H1 (cell line): Measurements from ENCODE around the gene AHR. TPM values are rescaled to one million over a fixed set of nuclear protein-coding genes. Genes with fewer than 3 reads are reported as not detected.
A peak's percentile ranks its signal among the peaks of the same experiment; 100 is the strongest.

Source experiments
- CTCF ChIA-PET: fragments of 300-600 bp; sonication (Branson Sonifier 250); formaldehyde crosslinking; loops from one replicate; lab custom pipeline; 2021; ENCODE audit not compliant: partially characterized antibody; lab: Charles Lee
- POLR2A ChIA-PET: fragments of 300-600 bp; sonication (Branson Sonifier 250); formaldehyde crosslinking; loops from one replicate; lab custom pipeline; 2021; ENCODE audit warnings: inconsistent platforms; ENCODE audit not compliant: partially characterized antibody; lab: Charles Lee
- DNase-seq, 2 experiments: peaks; one replicate each; pipeline versions ENCODE4 v3.0.0 to v3.0.0-alpha.2; 2010 to 2022; ENCODE audit warnings: low spot score in 2 of 2, low read depth in 1 of 2, mixed read lengths in 1 of 2
- FAIRE-seq: peaks from 2 replicates; lab custom pipeline; 2011; peaks lifted over from hg19 to GRCh38; lab: Jason Lieb, UNC
- H2AFZ ChIP-seq: 2 replicates; pipeline ENCODE4 v1.8.1; 2012; ENCODE audit warnings: low read length, inconsistent platforms
- H2AK5ac ChIP-seq: 2 replicates; pipeline ENCODE4 v1.6.1; 2013; ENCODE audit warnings: low read depth, low read length
- H2BK120ac ChIP-seq: replicated peaks from 2 replicates; pipeline ENCODE3; 2013; ENCODE audit warnings: low read depth, low read length, inconsistent platforms
- H2BK12ac ChIP-seq: 2 replicates; pipeline ENCODE4 v1.6.1; 2013; ENCODE audit warnings: low read depth, low read length
- H2BK15ac ChIP-seq: 2 replicates; pipeline ENCODE4 v1.6.1; 2013; ENCODE audit warnings: low read length
- H2BK20ac ChIP-seq: 2 replicates; pipeline ENCODE4 v1.6.1; 2013; ENCODE audit warnings: low read length
- H2BK5ac ChIP-seq: 2 replicates; pipeline ENCODE4 v1.6.1; 2013; ENCODE audit warnings: low read depth, low read length
- H3K14ac ChIP-seq: 2 replicates; pipeline ENCODE4 v1.6.1; 2013; ENCODE audit warnings: inconsistent platforms; ENCODE audit not compliant: insufficient read length
- H3K18ac ChIP-seq: 2 replicates; pipeline ENCODE4 v1.6.1; 2013; ENCODE audit warnings: low read length; ENCODE audit errors: extremely low read depth
- H3K23ac ChIP-seq: 2 replicates; pipeline ENCODE4 v1.6.1; 2013; ENCODE audit warnings: inconsistent platforms; ENCODE audit not compliant: insufficient read length
- H3K23me2 ChIP-seq: 2 replicates; pipeline ENCODE4 v1.6.1; 2013; ENCODE audit warnings: low read depth, low read length
- H3K27ac ChIP-seq: 2 replicates; pipeline ENCODE4 v1.6.1; 2011; ENCODE audit warnings: low read depth, low read length, inconsistent platforms
- H3K27me3 ChIP-seq, 4 experiments: replicated peaks in 1 of 4; 1 replicate in 1 of 4; 2 replicates in 3 of 4; pipeline versions ENCODE4 v1.6.1 to v1.8.1; 2011 to 2013; ENCODE audit warnings: low read length in 3 of 4, mild to moderate bottlenecking in 3 of 4, inconsistent platforms in 2 of 4, mixed read lengths in 2 of 4, moderate library complexity in 1 of 4; ENCODE audit not compliant: control insufficient read depth in 3 of 4, insufficient read depth in 3 of 4; ENCODE audit errors: extremely low read depth in 1 of 4
- H3K36me3 ChIP-seq, 4 experiments: 2 replicates each; pipeline versions ENCODE4 v1.6.1 to v1.8.1; 2011 to 2013; ENCODE audit warnings: mild to moderate bottlenecking in 4 of 4, low read length in 3 of 4, moderate library complexity in 2 of 4, control low read depth in 1 of 4, inconsistent platforms in 1 of 4; ENCODE audit not compliant: insufficient read depth in 4 of 4, control insufficient read depth in 2 of 4
- H3K4ac ChIP-seq: replicated peaks from 2 replicates; pipeline ENCODE3; 2013; ENCODE audit warnings: low read length, low read depth, mixed read lengths, inconsistent platforms; ENCODE audit not compliant: insufficient read length
- H3K4me1 ChIP-seq, 4 experiments: replicated peaks in 1 of 4; 1 replicate in 1 of 4; 2 replicates in 3 of 4; pipeline versions ENCODE4 v1.6.1 to v1.8.1; 2011 to 2013; ENCODE audit warnings: low read length in 3 of 4, inconsistent platforms in 2 of 4, mixed read lengths in 1 of 4; ENCODE audit not compliant: insufficient read depth in 4 of 4, control insufficient read depth in 3 of 4
- H3K4me2 ChIP-seq, 2 experiments: 2 replicates each; pipeline versions ENCODE4 v1.6.1 to v1.8.1; 2011 to 2013; ENCODE audit warnings: low read depth in 2 of 2, low read length in 2 of 2, control low read depth in 1 of 2, inconsistent platforms in 1 of 2, mild to moderate bottlenecking in 1 of 2; ENCODE audit not compliant: insufficient read depth in 1 of 2
- H3K4me3 ChIP-seq, 4 experiments: fragments of 200-600, 300-600 bp in 1 of 4; sonication (generic), shearing (Covaris generic), sonication (Bioruptor Twin) in 1 of 4; 2 replicates each; pipeline versions ENCODE4 v1.5.1 to v1.8.1; 2011 to 2016; ENCODE audit warnings: low read length in 4 of 4, low read depth in 3 of 4, control low read depth in 2 of 4, inconsistent platforms in 2 of 4, mild to moderate bottlenecking in 2 of 4, mixed read lengths in 1 of 4, moderate library complexity in 1 of 4; ENCODE audit not compliant: insufficient read depth in 2 of 4; ENCODE audit errors: extremely low read depth in 1 of 4
- H3K56ac ChIP-seq: replicated peaks from 2 replicates; pipeline ENCODE3; 2013; ENCODE audit warnings: low read depth, mild to moderate bottlenecking, mixed read lengths, low read length, inconsistent platforms; ENCODE audit not compliant: insufficient read length
- H3K79me1 ChIP-seq: 2 replicates; pipeline ENCODE4 v1.6.1; 2013; ENCODE audit warnings: low read depth, low read length, control low read depth
- H3K79me2 ChIP-seq, 2 experiments: 2 replicates each; pipeline versions ENCODE4 v1.6.1 to v1.8.1; 2012 to 2013; ENCODE audit warnings: low read length in 2 of 2, mild to moderate bottlenecking in 2 of 2, inconsistent platforms in 1 of 2; ENCODE audit not compliant: insufficient read depth in 2 of 2, control insufficient read depth in 1 of 2
- H3K9ac ChIP-seq, 4 experiments: replicated peaks in 1 of 4; 1 replicate in 1 of 4; 2 replicates in 3 of 4; pipeline versions ENCODE4 v1.6.1 to v1.8.1; 2011 to 2013; ENCODE audit warnings: low read depth in 3 of 4, low read length in 3 of 4, control low read depth in 2 of 4, mild to moderate bottlenecking in 2 of 4, moderate library complexity in 2 of 4, inconsistent platforms in 1 of 4; ENCODE audit errors: extremely low read depth in 1 of 4
- H3K9me3 ChIP-seq, 2 experiments: 2 replicates each; pipeline versions ENCODE4 v1.6.1 to v1.8.1; 2012 to 2013; ENCODE audit warnings: mild to moderate bottlenecking in 2 of 2, moderate library complexity in 2 of 2, control low read depth in 1 of 2, inconsistent platforms in 1 of 2, low read depth in 1 of 2, low read length in 1 of 2, mixed read lengths in 1 of 2; ENCODE audit not compliant: insufficient read depth in 2 of 2
- H4K20me1 ChIP-seq, 2 experiments: replicated peaks in 1 of 2; 2 replicates each; pipeline versions ENCODE3 to v1.8.1; 2011 to 2013; ENCODE audit warnings: inconsistent platforms in 2 of 2, low read length in 2 of 2, mild to moderate bottlenecking in 1 of 2; ENCODE audit not compliant: insufficient read depth in 2 of 2, control insufficient read depth in 1 of 2
- H4K5ac ChIP-seq: 2 replicates; pipeline ENCODE4 v1.6.1; 2013; ENCODE audit warnings: low read length, low read depth, mixed read lengths, inconsistent platforms; ENCODE audit not compliant: insufficient read length
- H4K8ac ChIP-seq: 2 replicates; pipeline ENCODE4 v1.8.0; 2013; ENCODE audit warnings: mild to moderate bottlenecking, moderate library complexity, low read length, inconsistent platforms; ENCODE audit not compliant: insufficient read depth; ENCODE audit errors: extremely low read depth
- H4K91ac ChIP-seq: replicated peaks from 2 replicates; pipeline ENCODE3; 2013; ENCODE audit warnings: low read length, mixed read lengths, inconsistent platforms; ENCODE audit not compliant: insufficient read length
- SP2 ChIP-seq: IDR thresholded peaks from 2 replicates; pipeline ENCODE4 v1.6.1; 2012; ENCODE audit warnings: mild to moderate bottlenecking, low read length, inconsistent platforms
- TCF12 ChIP-seq: IDR thresholded peaks from 2 replicates; pipeline ENCODE4 v1.6.1; 2011; ENCODE audit warnings: low read depth, mild to moderate bottlenecking, low read length
- WGBS, 2 experiments: shearing (Covaris generic) in 1 of 2; methylation state at CpG; one replicate each; pipeline versions ENCODE4 v1.1.6 to v1.1.7; 2013 to 2015; ENCODE audit warnings: low lambda C conversion rate in 2 of 2, mixed read lengths in 2 of 2, inconsistent platforms in 1 of 2, low coverage in 1 of 2, missing lambda C conversion rate in 1 of 2; ENCODE audit not compliant: insufficient replicate concordance in 2 of 2, insufficient coverage in 1 of 2, insufficient read length in 1 of 2; ENCODE audit errors: extremely low coverage in 1 of 2, missing lambda C conversion rate in 1 of 2; 5-methylcytosine and 5-hydroxymethylcytosine counted together
- polyA plus RNA-seq, 7 experiments: library from polyadenylated mRNA; depleted of rRNA in 3 of 7; stranded (reverse) in 5 of 7; unstranded in 2 of 7; fragments of >200 nt in 5 of 7; fragments of 200-250 nt in 2 of 7; gene quantifications; 1 replicate in 5 of 7; 2 replicates in 1 of 7; 4 replicates in 1 of 7; pipeline versions ENCODE4 v1.2.1 to v1.2.3, GENCODE V29; 2011 to 2013; ENCODE audit warnings: missing spikeins in 2 of 7, mixed read lengths in 2 of 7
- total RNA-seq: library from RNA; stranded (reverse); fragmentation: NEBNext Ultra II Directional; extraction: Animal tissue kit (Norgen Biotek cat#: 25700); gene quantifications from 2 replicates; pipeline ENCODE4 v1.2.1, GENCODE V29; 2021
- TF ChIP-seq, protein P1 (sequence below): IDR thresholded peaks from 2 replicates; pipeline ENCODE4 v1.6.1; 2012; ENCODE audit warnings: inconsistent platforms

AHR gene
- total and polyA plus RNA-seq, 2 of the 8 experiments (the other 6 are each of a cell fraction or from before 2014, with no cell fraction given) = 1.4 to 9.7 TPM

DNA sequence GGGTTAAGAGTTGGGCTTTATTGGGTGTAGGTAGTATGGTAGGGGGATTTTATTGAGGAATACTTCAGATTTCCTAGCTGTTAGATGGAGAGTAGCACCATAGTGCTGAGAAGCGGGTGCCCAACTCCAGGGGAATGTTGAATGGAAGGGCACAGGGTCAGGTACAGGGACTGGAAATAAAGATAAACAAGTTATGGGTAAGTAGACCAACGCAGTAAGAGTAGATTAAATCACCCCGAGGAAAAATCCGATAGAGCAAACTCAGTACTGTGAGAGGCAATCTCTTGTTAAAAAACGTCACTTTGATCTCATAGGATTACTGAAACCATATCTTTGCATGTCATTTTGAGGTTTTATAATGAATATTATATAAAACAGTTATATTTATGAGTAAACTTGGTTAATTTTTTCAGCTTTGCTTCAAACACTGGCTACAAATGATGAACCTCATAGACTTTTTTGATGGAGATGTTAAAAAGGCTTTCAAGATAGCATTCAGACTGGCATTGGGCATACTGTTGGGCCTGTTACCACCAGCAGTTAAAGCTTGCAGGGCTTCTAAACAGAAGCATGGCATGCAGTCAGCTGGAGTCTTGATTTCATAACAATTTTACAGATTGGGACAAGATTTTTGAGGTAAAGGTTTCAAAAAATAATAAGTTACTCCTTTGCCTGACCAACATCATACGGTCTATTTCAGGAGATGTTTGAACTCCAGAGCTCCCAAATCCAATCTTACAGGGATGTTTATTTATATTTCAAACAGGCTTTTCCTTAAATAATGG, 7.1 kb downstream of the AHR start:
- Histone ChIP-seq H3K56ac (no peak overlapping the region), H3K4me3 (no peak overlapping the region), H2AFZ (no peak overlapping the region), H3K36me3 (peaks cover 0 to 3% (median 0%) of the 10 kb centered on the region in 4 experiments; a peak in 1 of 8 replicates), H3K4ac (no peak overlapping the region), H2BK120ac (no peak overlapping the region), H3K9ac (no peak overlapping the region), H3K4me2 (no peak overlapping the region; a peak in 1 of 4 replicates), H4K91ac (no peak overlapping the region), H4K20me1 (no peaks in the 10 kb centered on the region), H2BK5ac (no peak overlapping the region), H3K27me3 (no peaks in the 10 kb centered on the region), H3K23me2 (no peaks in the 10 kb centered on the region), H2BK15ac (no peak overlapping the region), H3K79me1 (no peaks in the 10 kb centered on the region; the same call in 1 of the 2 replicates), H3K79me2 (peaks cover 0 to 93% of the 10 kb centered on the region in 2 experiments; a peak in 3 of 4 replicates), H3K27ac (no peak overlapping the region), H2BK12ac (no peak overlapping the region), H3K23ac (no peak overlapping the region), H3K14ac (no peak overlapping the region), H3K4me1 (peaks cover 0 to 12% (median 7%) of the 10 kb centered on the region in 4 experiments; a peak in 5 of 7 replicates), H3K9me3 (no peaks in the 10 kb centered on the region), H3K18ac (no peak overlapping the region), H2BK20ac (no peak overlapping the region), H4K5ac (peak overlapping the region; percentile 18), H4K8ac (no peak overlapping the region), H2AK5ac (no peak overlapping the region)
- DNase-seq (no peak), FAIRE-seq (no peak)
- CTCF ChIA-PET = interaction anchor here (0.5 to 1.7 kb wide), 4 partner anchors 12 to 323 kb away, joined by 3 to 4 read pairs (median 3); no protein-coding TSS in a partner anchor
- POLR2A ChIA-PET = no interaction called here
- 98% methylated on average over 6 of the region's 6 CpGs; no CpG with 5 or more reads in 1 of the 2 experiments for WGBS, 2 experiments
- TF ChIP-seq, protein P1, sequence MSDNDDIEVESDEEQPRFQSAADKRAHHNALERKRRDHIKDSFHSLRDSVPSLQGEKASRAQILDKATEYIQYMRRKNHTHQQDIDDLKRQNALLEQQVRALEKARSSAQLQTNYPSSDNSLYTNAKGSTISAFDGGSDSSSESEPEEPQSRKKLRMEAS = no peak
- TF ChIP-seq SP2 = no peak
- TF ChIP-seq TCF12 = no peak
